Hypothalamus (tissue), 51 donors: Measurements from ENCODE around the gene ARID4B.
"Not testable (repeated sequence)": the region's sequence is repeated elsewhere in the genome, so short reads cannot be mapped to it uniquely, and the experiment has no call there.

Experiments used
- DNase-seq, 51 donors: peaks; one replicate each; lab custom pipeline; 2025; lab: John Stamatoyannopoulos, UW

ARID4B gene

GRCh38 chr1:235180916-235181460, 147.0 kb downstream of the ARID4B start:
- no peak for DNase-seq

GRCh38 chr1:235176486-235176885, 151.5 kb downstream of the ARID4B start:
- DNase-seq = no peak

- no peak for DNase-seq
These were observed 158.0 kb downstream of the ARID4B start for GRCh38 chr1:235169986-235170385.

- DNase-seq = no peak
These were observed 159.6 kb downstream of the ARID4B start for GRCh38 chr1:235168375-235168774.

- peak in 2 of 51 donors; percentile 2 to 26 for DNase-seq
These were observed 166.2 kb downstream of the ARID4B start for GRCh38 chr1:235161685-235162327.

GRCh38 chr1:235160957-235161684, 166.9 kb downstream of the ARID4B start, which contains the start of gene RBM34:
RBM34 (minus strand) TSS chr1:235161250; CDS start chr1:235161226, 24 bp downstream.
- peak; percentile 38 to 93 (median 84) for DNase-seq

GRCh38 chr1:235160383-235160956, 167.5 kb downstream of the ARID4B start:
- DNase-seq = no peak

- not testable (repeated sequence) for DNase-seq
These were observed 168.0 kb downstream of the ARID4B start for GRCh38 chr1:235159930-235160329.

- DNase-seq = not testable (repeated sequence)
These were observed 168.7 kb downstream of the ARID4B start for GRCh38 chr1:235159284-235159683.

- DNase-seq = no peak
These were observed 169.3 kb downstream of the ARID4B start for GRCh38 chr1:235158680-235159079.

- no peak for DNase-seq
These were observed 170.8 kb downstream of the ARID4B start for GRCh38 chr1:235157150-235157549.

GRCh38 chr1:235156740-235157139, 171.2 kb downstream of the ARID4B start:
- DNase-seq = no peak

GRCh38 chr1:235156265-235156664, 171.7 kb downstream of the ARID4B start:
- DNase-seq = no peak

- no peak for DNase-seq
These were observed 175.7 kb downstream of the ARID4B start for GRCh38 chr1:235152235-235152634.

GRCh38 chr1:235151033-235151432, 176.9 kb downstream of the ARID4B start:
- no peak for DNase-seq

- no peak for DNase-seq
These were observed 178.2 kb downstream of the ARID4B start for GRCh38 chr1:235149824-235150223.

GRCh38 chr1:235147269-235147668, 180.7 kb downstream of the ARID4B start:
- DNase-seq = no peak

GRCh38 chr1:235145639-235146038, 182.3 kb downstream of the ARID4B start:
- DNase-seq = no peak

GRCh38 chr1:235142991-235143390, 185.0 kb downstream of the ARID4B start:
- DNase-seq = no peak

GRCh38 chr1:235139315-235139714, 188.7 kb downstream of the ARID4B start:
- no peak for DNase-seq

- DNase-seq = no peak
These were observed 189.2 kb downstream of the ARID4B start for GRCh38 chr1:235138821-235139220.

- no peak for DNase-seq
These were observed 191.9 kb downstream of the ARID4B start for GRCh38 chr1:235136111-235136510.
